GM13977 (cell line): ENCODE data around the gene TPM1.

Source experiments
- DNase-seq: peaks from one replicate; pipeline ENCODE4 v3.0.0; 2012; ENCODE audit warnings: low spot score
- in situ Hi-C: fragments of 300-500 bp; cut with MboI; formaldehyde crosslinking; loops from one replicate; pipeline ENCODE4 v1.12.0; 2022; ENCODE audit warnings: low sequenced_read_pairs, low pct_unique_long_range_greater_than_20kb, mixed read lengths, inconsistent platforms; ENCODE audit not compliant: unreplicated experiment
- TF ChIP-seq, protein P1 (sequence below): IDR thresholded peaks from 2 replicates; pipeline ENCODE4 v1.5.1; 2012; ENCODE audit warnings: mild to moderate bottlenecking, control low read depth; ENCODE audit not compliant: insufficient read depth; ENCODE audit errors: extremely low read depth, missing control alignments

TPM1 gene

DNA sequence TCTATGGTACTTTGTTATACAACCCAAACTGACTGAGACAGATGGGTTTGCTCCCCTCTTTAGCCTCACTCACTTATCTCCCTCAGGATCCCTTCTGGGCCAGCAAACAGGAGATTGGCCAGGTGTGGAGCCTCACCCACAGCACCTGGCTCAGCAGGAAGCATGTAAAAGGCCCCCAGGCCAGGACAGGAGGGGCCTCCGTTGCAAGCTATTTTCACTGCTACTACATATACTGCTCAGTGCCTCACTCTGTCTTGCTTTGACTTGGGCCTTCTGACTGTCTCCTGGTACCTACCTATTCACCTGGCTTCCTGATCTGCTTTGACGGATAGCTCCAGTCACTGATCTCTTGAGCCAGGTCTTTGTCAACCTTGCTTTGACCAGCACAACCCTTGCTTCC, 20.4 kb upstream of the TPM1 start:
- in situ Hi-C loops, result no loop called here
- no peak for DNase-seq
- TF ChIP-seq, protein P1, sequence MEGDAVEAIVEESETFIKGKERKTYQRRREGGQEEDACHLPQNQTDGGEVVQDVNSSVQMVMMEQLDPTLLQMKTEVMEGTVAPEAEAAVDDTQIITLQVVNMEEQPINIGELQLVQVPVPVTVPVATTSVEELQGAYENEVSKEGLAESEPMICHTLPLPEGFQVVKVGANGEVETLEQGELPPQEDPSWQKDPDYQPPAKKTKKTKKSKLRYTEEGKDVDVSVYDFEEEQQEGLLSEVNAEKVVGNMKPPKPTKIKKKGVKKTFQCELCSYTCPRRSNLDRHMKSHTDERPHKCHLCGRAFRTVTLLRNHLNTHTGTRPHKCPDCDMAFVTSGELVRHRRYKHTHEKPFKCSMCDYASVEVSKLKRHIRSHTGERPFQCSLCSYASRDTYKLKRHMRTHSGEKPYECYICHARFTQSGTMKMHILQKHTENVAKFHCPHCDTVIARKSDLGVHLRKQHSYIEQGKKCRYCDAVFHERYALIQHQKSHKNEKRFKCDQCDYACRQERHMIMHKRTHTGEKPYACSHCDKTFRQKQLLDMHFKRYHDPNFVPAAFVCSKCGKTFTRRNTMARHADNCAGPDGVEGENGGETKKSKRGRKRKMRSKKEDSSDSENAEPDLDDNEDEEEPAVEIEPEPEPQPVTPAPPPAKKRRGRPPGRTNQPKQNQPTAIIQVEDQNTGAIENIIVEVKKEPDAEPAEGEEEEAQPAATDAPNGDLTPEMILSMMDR, result no peak

DNA sequence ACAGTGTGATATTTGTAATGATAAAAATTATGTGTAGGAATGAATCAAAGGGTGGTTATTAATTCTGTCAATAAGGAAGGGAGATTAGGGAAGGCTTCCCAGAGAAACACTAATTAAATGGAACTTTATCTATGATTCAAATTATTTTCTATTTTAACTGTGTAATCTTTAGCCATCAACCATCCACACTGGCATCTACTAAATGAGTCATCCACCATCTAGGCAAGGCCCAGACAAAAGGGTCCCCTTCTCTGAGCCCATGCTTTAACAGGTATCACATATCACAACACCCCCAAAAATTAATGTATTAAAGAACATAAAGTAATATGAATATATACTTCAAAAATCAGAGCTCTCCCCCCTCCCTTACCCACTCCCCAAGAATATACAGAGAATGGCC, 19.9 kb upstream of the TPM1 start:
- in situ Hi-C loops, result no loop called here
- TF ChIP-seq, protein P1, result no peak
- DNase-seq, result no peak

- in situ Hi-C loops, result no loop called here
- no peak for DNase-seq
- TF ChIP-seq, protein P1, result no peak
Measured at GRCh38 chr15:63023351-63023945, 19.1 kb upstream of the TPM1 start.

GRCh38 chr15:63025460-63025859, 17.1 kb upstream of the TPM1 start:
- DNase-seq, result no peak
- in situ Hi-C loops, result no loop called here

DNA sequence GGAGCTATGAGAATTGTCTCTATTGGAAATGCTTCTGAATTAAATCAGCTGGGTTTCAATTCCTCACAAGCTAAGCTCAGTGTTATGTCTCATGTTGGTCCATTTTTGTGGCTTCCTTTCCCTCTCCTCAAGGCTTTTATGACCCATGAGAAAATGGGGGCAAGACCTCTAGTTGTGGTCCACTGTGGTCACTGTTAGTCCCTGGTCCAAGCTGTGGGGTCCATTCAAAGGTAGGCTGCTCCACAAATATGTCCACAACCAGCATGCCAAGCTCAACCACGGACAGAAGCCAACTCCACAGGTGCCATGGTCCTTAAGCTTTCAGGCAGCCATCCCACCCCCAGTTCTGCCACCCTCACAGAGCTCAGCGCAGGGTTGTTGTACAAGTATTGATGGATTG, 14.9 kb upstream of the TPM1 start:
- TF ChIP-seq, protein P1, result no peak
- DNase-seq, result no peak
- in situ Hi-C loops, result no loop called here

More at GRCh38 chr15:63025460-63025859, 17.1 kb upstream of the TPM1 start:
- TF ChIP-seq, protein P1, result no peak

DNA sequence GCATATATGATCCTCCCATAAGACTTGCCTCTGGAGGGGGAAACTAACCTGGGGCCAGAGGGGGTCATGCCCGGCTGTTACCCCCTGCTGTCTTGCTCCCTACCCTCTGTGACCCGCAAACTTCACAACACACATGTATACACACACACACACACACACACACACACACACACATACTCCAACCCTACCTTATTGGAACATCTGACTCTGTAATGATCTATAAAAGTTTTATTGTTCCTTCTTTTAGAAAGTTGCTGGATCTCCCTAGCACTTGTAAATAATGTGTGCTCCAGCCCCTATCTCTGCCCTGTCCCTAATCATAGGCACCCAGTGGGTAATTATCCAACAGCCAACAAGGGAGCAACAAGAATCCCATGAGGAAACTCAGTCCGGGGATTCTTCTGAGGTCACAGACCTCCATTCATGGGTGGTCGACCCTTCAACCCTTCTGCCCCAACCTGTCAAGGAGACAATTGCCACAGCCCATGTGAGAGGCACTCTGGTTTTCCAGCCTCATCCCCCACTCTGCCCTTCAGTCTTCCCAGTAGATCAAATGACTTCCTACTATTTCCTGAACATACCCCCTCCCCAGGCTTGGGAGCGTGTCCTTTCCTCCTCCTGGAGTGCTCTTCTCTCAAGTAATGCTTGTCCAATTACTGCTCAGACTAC, 14.0 kb upstream of the TPM1 start:
- no peak for DNase-seq
- TF ChIP-seq, protein P1, result no peak
- in situ Hi-C loops, result no loop called here
